Hepatic stellate cell (primary cell): ENCODE data around the gene CAST.
A peak's percentile ranks its signal among the peaks of the same experiment; 100 is the strongest.
"Not testable (repeated sequence)": the region's sequence is repeated elsewhere in the genome, so short reads cannot be mapped to it uniquely, and the experiment has no call there.

Experiments
- DNase-seq: peaks from one replicate; pipeline ENCODE4 v3.0.0; 2011; ENCODE audit warnings: low spot score

Gene CAST

GRCh38 chr5:96714951-96715451, 52.8 kb downstream of the CAST start:
- DNase-seq = peak; percentile 34

- no peak for DNase-seq
Measured at GRCh38 chr5:96716007-96716406, 53.8 kb downstream of the CAST start.

- DNase-seq = no peak
Measured at GRCh38 chr5:96716716-96717115, 54.5 kb downstream of the CAST start.

GRCh38 chr5:96717874-96718273, 55.7 kb downstream of the CAST start:
- DNase-seq = no peak

- no peak for DNase-seq
Measured at GRCh38 chr5:96718635-96719077, 56.5 kb downstream of the CAST start.

GRCh38 chr5:96720408-96720807, 58.2 kb downstream of the CAST start:
- DNase-seq = no peak

- DNase-seq = no peak
Measured at GRCh38 chr5:96721351-96721977, 59.3 kb downstream of the CAST start.

- no peak for DNase-seq
Measured at GRCh38 chr5:96725257-96725656, 63.1 kb downstream of the CAST start.

GRCh38 chr5:96726802-96727201, 64.6 kb downstream of the CAST start:
- no peak for DNase-seq

GRCh38 chr5:96729156-96729555, 67.0 kb downstream of the CAST start:
- DNase-seq = no peak

- no peak for DNase-seq
Measured at GRCh38 chr5:96730586-96730985, 68.4 kb downstream of the CAST start.

- DNase-seq = no peak
Measured at GRCh38 chr5:96733771-96734500, 71.8 kb downstream of the CAST start.

- no peak for DNase-seq
Measured at GRCh38 chr5:96734871-96735325, 72.7 kb downstream of the CAST start.

- DNase-seq = no peak
Measured at GRCh38 chr5:96736937-96737336, 74.8 kb downstream of the CAST start.

GRCh38 chr5:96741106-96741505, 78.9 kb downstream of the CAST start:
- no peak for DNase-seq

GRCh38 chr5:96741891-96742309, 79.7 kb downstream of the CAST start:
- DNase-seq = no peak

- no peak for DNase-seq
Measured at GRCh38 chr5:96742538-96742937, 80.4 kb downstream of the CAST start.

GRCh38 chr5:96743065-96743768, 81.0 kb downstream of the CAST start:
- peak; percentile 19 for DNase-seq

- no peak for DNase-seq
Measured at GRCh38 chr5:96743805-96744204, 81.6 kb downstream of the CAST start.

- DNase-seq = not testable (repeated sequence)
Measured at GRCh38 chr5:96744218-96744617, 82.0 kb downstream of the CAST start.

GRCh38 chr5:96745025-96745424, 82.8 kb downstream of the CAST start:
- no peak for DNase-seq

GRCh38 chr5:96745844-96746531, 83.8 kb downstream of the CAST start:
- DNase-seq = no peak
